Vagina (tissue), 2 donors: ENCODE results near the gene SLC26A4. TPM values are rescaled to one million over a fixed set of nuclear protein-coding genes. Genes with fewer than 3 reads are reported as not detected.

Source experiments
- DNase-seq, 2 donors: peaks; one replicate each; pipeline ENCODE4 v3.0.0-alpha.2; 2017; ENCODE audit errors: extremely low spot score in 2 of 2
- H3K27ac ChIP-seq: fragments of 200-600 bp; sonication (generic); one replicate; pipeline ENCODE4 v1.5.1; 2019
- H3K27me3 ChIP-seq: fragments of 200-600 bp; sonication (generic); one replicate; pipeline ENCODE4 v1.5.1; 2019
- H3K36me3 ChIP-seq, 2 donors: fragments of 200-600 bp; sonication (generic); one replicate each; pipeline ENCODE4 v1.5.1; 2017 to 2019
- H3K4me1 ChIP-seq: fragments of 200-600 bp; sonication (generic); one replicate; pipeline ENCODE4 v1.5.1; 2019
- H3K4me3 ChIP-seq, 2 donors: fragments of 200-600 bp; sonication (generic); 1 replicate in 1 of 2; 2 replicates in 1 of 2; pipeline ENCODE4 v1.5.1; 2016 to 2019
- H3K9me3 ChIP-seq: fragments of 200-600 bp; sonication (generic); one replicate; pipeline ENCODE4 v1.5.1; 2019
- CTCF ChIP-seq, 3 experiments: fragments of 450-650 bp in 2 of 3; fragments of 200-600 bp in 1 of 3; sonication (generic) in 1 of 3; IDR thresholded peaks; one replicate each; pipeline ENCODE4 v1.5.1; 2017 to 2019; ENCODE audit warnings: antibody characterized with exemption in 3 of 3, mild to moderate bottlenecking in 2 of 3, moderate library complexity in 2 of 3
- POLR2A ChIP-seq, 2 donors: fragments of 450-650 bp; IDR thresholded peaks; one replicate each; pipeline ENCODE4 v1.6.1; 2017; ENCODE audit warnings: antibody characterized with exemption in 2 of 2, mild to moderate bottlenecking in 2 of 2, moderate library complexity in 2 of 2
- POLR2AphosphoS5 ChIP-seq, 2 donors: sonication (generic); formaldehyde crosslinking; IDR thresholded peaks; one replicate each; pipeline ENCODE4 v1.9.0; 2017; ENCODE audit warnings: antibody characterized with exemption in 2 of 2, mild to moderate bottlenecking in 2 of 2, low read depth in 1 of 2; ENCODE audit not compliant: insufficient read depth in 1 of 2
- intact Hi-C: fragments of 100-400 bp; cut with DNase I; formaldehyde crosslinking; loops from one replicate; pipeline ENCODE4 v1.15.1; 2023
- total RNA-seq: library from RNA; depleted of rRNA; stranded (reverse); fragments of >200 nt; gene quantifications from one replicate; pipeline ENCODE4 v1.2.3, GENCODE V29; 2016

SLC26A4 gene
- total RNA-seq, 1 donor from 2014 or later, result not detected

DNA sequence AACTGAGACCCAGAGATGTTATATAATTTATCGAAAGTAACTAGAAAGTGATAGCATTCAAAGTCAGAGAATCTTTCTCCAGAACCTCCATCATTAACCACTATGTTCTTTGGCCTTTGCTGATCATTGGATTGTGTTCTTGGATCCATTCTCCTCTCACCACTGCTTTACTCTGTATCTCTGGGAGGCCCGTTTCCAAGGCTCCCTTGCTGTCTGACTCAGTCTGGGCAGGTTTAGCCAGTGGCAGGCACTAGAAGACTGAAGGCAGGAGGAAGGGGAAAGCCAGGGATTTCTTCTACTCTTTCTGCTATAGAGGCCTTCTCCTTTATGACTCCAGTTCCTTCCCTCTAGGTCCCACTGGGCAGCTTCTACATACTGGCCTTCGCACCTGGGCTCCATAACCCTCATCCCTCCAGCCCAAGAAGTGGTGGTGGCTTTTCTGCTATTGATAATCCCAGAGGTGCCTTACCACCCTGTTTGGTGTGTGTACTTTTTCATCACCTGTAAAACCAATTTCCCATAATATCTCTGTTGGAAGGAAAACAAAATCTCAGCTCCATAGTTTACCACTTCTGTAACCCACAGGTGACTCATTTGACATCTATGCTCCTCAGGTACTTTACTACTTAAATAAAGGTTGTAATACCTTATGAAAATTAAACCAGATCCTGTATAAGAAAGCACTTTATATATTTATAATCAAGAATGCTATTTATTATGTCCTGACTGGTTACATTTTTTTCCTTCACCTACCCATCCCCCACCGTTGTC is 44.5 kb upstream of the SLC26A4 start:
- DNase-seq, result no peak
- TF ChIP-seq POLR2A (IDR thresholded peaks at IDR 0.05) (no peak), POLR2AphosphoS5 (IDR thresholded peaks at IDR 0.05; ENCODE audit: insufficient read depth in 1 of 2, low read depth in 1 of 2) (no peak), CTCF (IDR thresholded peaks at IDR 0.05) (no peak)
- peaks cover 0 to 25% of the 10 kb centered on the region in 2 donors for H3K36me3 ChIP-seq

GRCh38 chr7:107622429-107622828 is 38.2 kb upstream of the SLC26A4 start:
- Histone ChIP-seq H3K27me3 (no peaks in the 10 kb centered on the region), H3K36me3 (no peaks in the 10 kb centered on the region), H3K9me3 (no peaks in the 10 kb centered on the region), H3K27ac (no peak overlapping the region), H3K4me3 (no peak overlapping the region), H3K4me1 (no peaks in the 10 kb centered on the region)
- DNase-seq, result no peak
- intact Hi-C loops, result no loop called here
- TF ChIP-seq POLR2AphosphoS5 (IDR thresholded peaks at IDR 0.05; ENCODE audit: insufficient read depth in 1 of 2, low read depth in 1 of 2) (no peak), CTCF (IDR thresholded peaks at IDR 0.05) (no peak), POLR2A (IDR thresholded peaks at IDR 0.05) (no peak)

More for the DNA sequence above, 44.5 kb upstream of the SLC26A4 start:
- H3K4me1 ChIP-seq, result peaks cover 14% of the 10 kb centered on the region
- intact Hi-C loops, result no loop called here
- H3K27ac ChIP-seq, result no peak overlapping the region
- no peak overlapping the region for H3K4me3 ChIP-seq
- no peaks in the 10 kb centered on the region for H3K27me3 ChIP-seq
- no peaks in the 10 kb centered on the region for H3K9me3 ChIP-seq

DNA sequence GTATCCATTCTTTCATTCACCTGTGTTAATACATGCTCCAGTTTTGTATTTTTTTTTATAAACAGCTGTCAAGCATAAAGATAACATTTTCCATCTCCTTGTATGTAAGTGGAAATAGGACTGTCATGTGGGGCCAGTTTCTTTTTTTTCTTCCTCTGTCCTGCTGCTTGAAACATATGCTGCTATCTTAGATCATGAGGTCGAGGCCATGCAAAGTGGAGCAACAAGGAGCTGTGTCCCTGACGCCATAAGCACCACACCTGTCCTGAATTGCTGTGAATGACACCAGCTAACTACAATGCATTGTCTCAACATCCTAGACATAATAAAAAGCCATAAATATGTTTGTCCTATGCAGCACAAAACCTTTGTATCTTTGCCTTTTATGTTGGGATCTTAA is 37.7 kb upstream of the SLC26A4 start:
- Histone ChIP-seq H3K27ac (no peak overlapping the region), H3K4me3 (no peak overlapping the region), H3K36me3 (no peaks in the 10 kb centered on the region), H3K4me1 (no peaks in the 10 kb centered on the region), H3K9me3 (no peaks in the 10 kb centered on the region), H3K27me3 (no peaks in the 10 kb centered on the region)
- intact Hi-C loops, result no loop called here
- DNase-seq, result no peak
- TF ChIP-seq CTCF (IDR thresholded peaks at IDR 0.05) (no peak), POLR2A (IDR thresholded peaks at IDR 0.05) (no peak), POLR2AphosphoS5 (IDR thresholded peaks at IDR 0.05; ENCODE audit: insufficient read depth in 1 of 2, low read depth in 1 of 2) (no peak)

GRCh38 chr7:107627002-107627401 is 33.6 kb upstream of the SLC26A4 start:
- H3K36me3 ChIP-seq, result peaks cover 0 to 6% of the 10 kb centered on the region in 2 donors
- H3K4me1 ChIP-seq, result no peaks in the 10 kb centered on the region
- H3K27ac ChIP-seq, result no peak overlapping the region
- H3K9me3 ChIP-seq, result no peaks in the 10 kb centered on the region
- DNase-seq, result no peak
- intact Hi-C loops, result no loop called here
- TF ChIP-seq POLR2AphosphoS5 (IDR thresholded peaks at IDR 0.05; ENCODE audit: insufficient read depth in 1 of 2, low read depth in 1 of 2) (no peak), CTCF (IDR thresholded peaks at IDR 0.05) (no peak), POLR2A (IDR thresholded peaks at IDR 0.05) (no peak)
- H3K4me3 ChIP-seq, result no peak overlapping the region
- no peaks in the 10 kb centered on the region for H3K27me3 ChIP-seq

GRCh38 chr7:107628461-107629064 is 32.1 kb upstream of the SLC26A4 start:
- Histone ChIP-seq H3K36me3 (peaks cover 0 to 6% of the 10 kb centered on the region in 2 donors), H3K4me3 (no peak overlapping the region), H3K27ac (no peak overlapping the region), H3K27me3 (no peaks in the 10 kb centered on the region), H3K9me3 (no peaks in the 10 kb centered on the region), H3K4me1 (no peaks in the 10 kb centered on the region)
- TF ChIP-seq POLR2A (IDR thresholded peaks at IDR 0.05) (no peak), POLR2AphosphoS5 (IDR thresholded peaks at IDR 0.05; ENCODE audit: insufficient read depth in 1 of 2, low read depth in 1 of 2) (no peak), CTCF (IDR thresholded peaks at IDR 0.05) (no peak)
- DNase-seq, result no peak
- intact Hi-C loops, result no loop called here
